ENCODE data around the gene AIG1. TPM values are rescaled to one million over a fixed set of nuclear protein-coding genes. Genes with fewer than 3 reads are reported as not detected.

AIG1 gene
- total RNA-seq, 1 donor from 2014 or later, result 32.2 TPM

DNA sequence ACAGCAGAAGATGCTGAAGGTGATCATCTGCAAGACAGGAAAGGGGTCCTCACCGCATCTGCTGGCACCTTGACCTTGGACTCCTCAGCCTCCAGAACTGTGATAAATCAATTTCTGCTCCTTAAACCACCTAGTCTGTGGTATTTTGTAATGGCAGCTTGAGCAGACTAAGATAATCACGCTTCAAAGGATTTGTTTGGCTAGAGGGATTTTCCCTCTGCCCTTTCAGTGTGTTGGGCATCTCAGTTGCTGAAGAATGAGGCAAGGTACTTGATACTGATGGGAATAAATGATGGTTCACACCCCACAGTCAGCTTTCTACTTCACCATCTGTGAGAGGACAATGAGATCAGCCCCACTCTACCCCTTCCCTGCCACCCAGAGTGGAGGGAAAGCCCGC lies 329.6 kb downstream of the AIG1 start:
- Mint-ChIP-seq H3K4me1 (ENCODE audit: low read depth) (no peaks in the 10 kb centered on the region), H3K27ac (ENCODE audit: unreplicated experiment) (no peak overlapping the region), H3K27me3 (ENCODE audit: low read depth) (no peaks in the 10 kb centered on the region), H3K9me3 (ENCODE audit: low read depth) (no peaks in the 10 kb centered on the region), H3K36me3 (ENCODE audit: low read depth) (peaks cover 3% of the 10 kb centered on the region), H3K4me3 (ENCODE audit: unreplicated experiment) (no peak overlapping the region)
- DNase-seq (ENCODE audit: low spot score), result no peak
- TF ChIP-seq, protein P1, sequence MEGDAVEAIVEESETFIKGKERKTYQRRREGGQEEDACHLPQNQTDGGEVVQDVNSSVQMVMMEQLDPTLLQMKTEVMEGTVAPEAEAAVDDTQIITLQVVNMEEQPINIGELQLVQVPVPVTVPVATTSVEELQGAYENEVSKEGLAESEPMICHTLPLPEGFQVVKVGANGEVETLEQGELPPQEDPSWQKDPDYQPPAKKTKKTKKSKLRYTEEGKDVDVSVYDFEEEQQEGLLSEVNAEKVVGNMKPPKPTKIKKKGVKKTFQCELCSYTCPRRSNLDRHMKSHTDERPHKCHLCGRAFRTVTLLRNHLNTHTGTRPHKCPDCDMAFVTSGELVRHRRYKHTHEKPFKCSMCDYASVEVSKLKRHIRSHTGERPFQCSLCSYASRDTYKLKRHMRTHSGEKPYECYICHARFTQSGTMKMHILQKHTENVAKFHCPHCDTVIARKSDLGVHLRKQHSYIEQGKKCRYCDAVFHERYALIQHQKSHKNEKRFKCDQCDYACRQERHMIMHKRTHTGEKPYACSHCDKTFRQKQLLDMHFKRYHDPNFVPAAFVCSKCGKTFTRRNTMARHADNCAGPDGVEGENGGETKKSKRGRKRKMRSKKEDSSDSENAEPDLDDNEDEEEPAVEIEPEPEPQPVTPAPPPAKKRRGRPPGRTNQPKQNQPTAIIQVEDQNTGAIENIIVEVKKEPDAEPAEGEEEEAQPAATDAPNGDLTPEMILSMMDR (IDR thresholded peaks at IDR 0.05), result no peak

Other genes with a start within 250 kb of the AIG1 start
- gene HIVEP2, start 115.7 kb upstream of the AIG1 start, total RNA-seq, result 11.7 to 18.2 TPM (median 13.9 TPM) in 3 replicates

All from chondrocyte (in vitro differentiated cells).